HG03280 (cell line): ENCODE results near the gene ZC3H18.
"Not testable (repeated sequence)": the region's sequence is repeated elsewhere in the genome, so short reads cannot be mapped to it uniquely, and the experiment has no call there.

Experiments
- ATAC-seq: cut with Tn5 transposase; IDR thresholded peaks from one replicate; pipeline ENCODE4 v1.9.1; 2021; ENCODE audit warnings: mild to moderate bottlenecking, moderate library complexity; ENCODE audit not compliant: unreplicated experiment

ZC3H18 gene

GRCh38 chr16:88600539-88600896 is 30.3 kb downstream of the ZC3H18 start:
- no peak for ATAC-seq

- ATAC-seq = no peak
These were observed 31.3 kb downstream of the ZC3H18 start for GRCh38 chr16:88601313-88602036.

- ATAC-seq = no peak
These were observed 31.9 kb downstream of the ZC3H18 start for GRCh38 chr16:88602091-88602490.

- no peak for ATAC-seq
These were observed 35.3 kb downstream of the ZC3H18 start for GRCh38 chr16:88605186-88606147.

- ATAC-seq = no peak
These were observed 36.0 kb downstream of the ZC3H18 start for GRCh38 chr16:88606148-88606757.

GRCh38 chr16:88608076-88608475 is 37.9 kb downstream of the ZC3H18 start:
- no peak for ATAC-seq

GRCh38 chr16:88609426-88609825 is 39.2 kb downstream of the ZC3H18 start:
- ATAC-seq = not testable (repeated sequence)

GRCh38 chr16:88610080-88610479 is 39.9 kb downstream of the ZC3H18 start:
- ATAC-seq = no peak

GRCh38 chr16:88610909-88611812 is 41.0 kb downstream of the ZC3H18 start:
- ATAC-seq = no peak

GRCh38 chr16:88613293-88613692 is 43.1 kb downstream of the ZC3H18 start:
- ATAC-seq = no peak

- ATAC-seq = no peak
These were observed 44.0 kb downstream of the ZC3H18 start for GRCh38 chr16:88613911-88614817.

- ATAC-seq = no peak
These were observed 44.8 kb downstream of the ZC3H18 start for GRCh38 chr16:88614818-88615580.

- no peak for ATAC-seq
These were observed 46.1 kb downstream of the ZC3H18 start for GRCh38 chr16:88616320-88616719.

- no peak for ATAC-seq
These were observed 46.5 kb downstream of the ZC3H18 start for GRCh38 chr16:88616736-88617135.

GRCh38 chr16:88617268-88618031 is 47.2 kb downstream of the ZC3H18 start:
- ATAC-seq = no peak

GRCh38 chr16:88618182-88618955 is 48.2 kb downstream of the ZC3H18 start:
- no peak for ATAC-seq

GRCh38 chr16:88618956-88619667 is 48.9 kb downstream of the ZC3H18 start:
- no peak for ATAC-seq
